GM12865 (cell line): ENCODE data around the gene FRMPD2.

Source experiments
- DNase-seq: peaks from one replicate; pipeline ENCODE4 v3.0.0; 2010; ENCODE audit warnings: low read depth
- H3K4me3 ChIP-seq: 2 replicates; pipeline ENCODE4 v1.5.1; 2011; ENCODE audit warnings: mild to moderate bottlenecking, low read depth, low read length, control low read depth
- CTCF ChIP-seq: IDR thresholded peaks from 2 replicates; pipeline ENCODE4 v1.5.1; 2011; ENCODE audit warnings: low read length, control low read depth, low read depth, inconsistent platforms; ENCODE audit not compliant: insufficient read depth; ENCODE audit errors: missing control alignments

Gene FRMPD2

GRCh38 chr10:48299066-48299465, 24.6 kb upstream of the FRMPD2 start:
- H3K4me3 ChIP-seq, result no peak overlapping the region
- no peak for TF ChIP-seq CTCF
- DNase-seq, result no peak

GRCh38 chr10:48296576-48297098, 22.1 kb upstream of the FRMPD2 start:
- no peak for DNase-seq
- no peak for TF ChIP-seq CTCF
- no peak overlapping the region for H3K4me3 ChIP-seq

- no peak overlapping the region for H3K4me3 ChIP-seq
- TF ChIP-seq CTCF, result no peak
- DNase-seq, result no peak
These were observed 19.9 kb upstream of the FRMPD2 start for GRCh38 chr10:48294431-48294830.

GRCh38 chr10:48292616-48293015, 18.1 kb upstream of the FRMPD2 start:
- no peak for DNase-seq
- no peak overlapping the region for H3K4me3 ChIP-seq
- no peak for TF ChIP-seq CTCF

- no peak for DNase-seq
- H3K4me3 ChIP-seq, result no peak overlapping the region
- no peak for TF ChIP-seq CTCF
These were observed 16.7 kb upstream of the FRMPD2 start for GRCh38 chr10:48291190-48291589.

GRCh38 chr10:48290286-48290685, 15.8 kb upstream of the FRMPD2 start:
- DNase-seq, result no peak
- TF ChIP-seq CTCF, result no peak
- no peak overlapping the region for H3K4me3 ChIP-seq

- TF ChIP-seq CTCF, result peak; percentile 79
- DNase-seq, result peak; percentile 82
These were observed 15.2 kb upstream of the FRMPD2 start for GRCh38 chr10:48289501-48290238.

More at GRCh38 chr10:48289501-48290238, 15.2 kb upstream of the FRMPD2 start:
- H3K4me3 ChIP-seq, result no peak overlapping the region
